WI38 (cell line): Measurements from ENCODE around the gene ERBB4.
A peak's percentile ranks its signal among the peaks of the same experiment; 100 is the strongest.

Source experiments
- H3K4me3 ChIP-seq: 2 replicates; pipeline ENCODE4 v1.5.1; 2011; ENCODE audit warnings: low read depth, mild to moderate bottlenecking, control low read depth, low read length
- CTCF ChIP-seq: IDR thresholded peaks from 2 replicates; pipeline ENCODE4 v1.5.1; 2012; ENCODE audit warnings: low read depth, mild to moderate bottlenecking, control low read depth, low read length

Gene ERBB4

GRCh38 chr2:212547716-212548454, 9.3 kb upstream of the ERBB4 start:
- TF ChIP-seq CTCF = no peak
- no peak overlapping the region for H3K4me3 ChIP-seq

- H3K4me3 ChIP-seq = no peak overlapping the region
- no peak for TF ChIP-seq CTCF
These were observed 8.1 kb upstream of the ERBB4 start for GRCh38 chr2:212546669-212547068.

GRCh38 chr2:212540341-212540740, 1.7 kb upstream of the ERBB4 start:
- H3K4me3 ChIP-seq = no peak overlapping the region
- TF ChIP-seq CTCF = no peak

- no peak for TF ChIP-seq CTCF
- peak overlapping the region; percentile 53 for H3K4me3 ChIP-seq
These were observed 674 bp upstream of the ERBB4 start for GRCh38 chr2:212539072-212539880.

GRCh38 chr2:212537726-212538304, 787 bp downstream of the ERBB4 start:
- H3K4me3 ChIP-seq = peak overlapping the region; percentile 53
- TF ChIP-seq CTCF = no peak

- no peak for TF ChIP-seq CTCF
These were observed 1.5 kb downstream of the ERBB4 start for GRCh38 chr2:212536817-212537725.

More at GRCh38 chr2:212536817-212537725, 1.5 kb downstream of the ERBB4 start:
- H3K4me3 ChIP-seq = peak overlapping the region; percentile 53
